Measurements from ENCODE around the gene RANBP6. TPM values are rescaled to one million over a fixed set of nuclear protein-coding genes. Genes with fewer than 3 reads are reported as not detected.
A peak's percentile ranks its signal among the peaks of the same experiment; 100 is the strongest.

Gene RANBP6
- polyA plus RNA-seq, 1 of the 3 experiments (the other 2 are of a cell fraction), result 4.1 TPM

DNA sequence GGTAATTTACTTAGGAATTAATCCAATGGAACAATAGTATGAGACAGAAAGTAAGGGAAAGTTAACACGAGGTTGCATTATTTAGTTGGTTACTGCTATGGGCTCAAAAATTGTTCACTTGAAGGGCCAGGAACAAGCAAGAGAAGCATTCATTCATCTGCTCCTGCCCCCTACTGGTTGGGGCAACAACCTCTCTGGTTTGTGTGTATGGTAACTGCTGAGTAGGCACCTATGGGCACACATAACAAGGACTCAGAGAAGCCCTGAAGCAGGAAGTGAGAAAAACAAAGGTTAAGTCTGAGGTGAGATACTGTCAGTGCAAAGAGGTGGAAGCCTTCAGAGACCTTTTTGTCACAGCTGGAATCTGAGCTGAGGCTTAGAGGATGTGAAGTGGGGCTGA is 34.4 kb upstream of the RANBP6 start:
- ChIA-PET CTCF (interaction anchor here (1.3 to 2.1 kb wide), 2 partner anchors 163 to 217 kb away, joined by 3 to 8 read pairs; partner anchors contain the start of gene ERMP1), POLR2A (no interaction called here)
- no peaks in the 10 kb centered on the region for H3F3A ChIP-seq (replicated peaks; ENCODE audit: insufficient read depth)
- no peaks in the 10 kb centered on the region for H3K9me3 ChIP-seq
- no peak for DNase-seq
- no peak overlapping the region for H2AFZ ChIP-seq (ENCODE audit: low read depth)
- H3K4me3 ChIP-seq (ENCODE audit: low read depth in 2 of 2, low read length in 1 of 2), result no peak overlapping the region
- no peak overlapping the region for H3K9ac ChIP-seq
- H3K79me2 ChIP-seq (ENCODE audit: insufficient read depth), result no peaks in the 10 kb centered on the region
- H3K36me3 ChIP-seq (replicated peaks in 1 of 2; ENCODE audit: control insufficient read depth in 1 of 2, insufficient read depth in 2 of 2, low read length in 1 of 2), result no peaks in the 10 kb centered on the region
- H3K27ac ChIP-seq (ENCODE audit: low read depth in 2 of 2, low read length in 1 of 2), result no peak overlapping the region
- TF ChIP-seq, protein P1, sequence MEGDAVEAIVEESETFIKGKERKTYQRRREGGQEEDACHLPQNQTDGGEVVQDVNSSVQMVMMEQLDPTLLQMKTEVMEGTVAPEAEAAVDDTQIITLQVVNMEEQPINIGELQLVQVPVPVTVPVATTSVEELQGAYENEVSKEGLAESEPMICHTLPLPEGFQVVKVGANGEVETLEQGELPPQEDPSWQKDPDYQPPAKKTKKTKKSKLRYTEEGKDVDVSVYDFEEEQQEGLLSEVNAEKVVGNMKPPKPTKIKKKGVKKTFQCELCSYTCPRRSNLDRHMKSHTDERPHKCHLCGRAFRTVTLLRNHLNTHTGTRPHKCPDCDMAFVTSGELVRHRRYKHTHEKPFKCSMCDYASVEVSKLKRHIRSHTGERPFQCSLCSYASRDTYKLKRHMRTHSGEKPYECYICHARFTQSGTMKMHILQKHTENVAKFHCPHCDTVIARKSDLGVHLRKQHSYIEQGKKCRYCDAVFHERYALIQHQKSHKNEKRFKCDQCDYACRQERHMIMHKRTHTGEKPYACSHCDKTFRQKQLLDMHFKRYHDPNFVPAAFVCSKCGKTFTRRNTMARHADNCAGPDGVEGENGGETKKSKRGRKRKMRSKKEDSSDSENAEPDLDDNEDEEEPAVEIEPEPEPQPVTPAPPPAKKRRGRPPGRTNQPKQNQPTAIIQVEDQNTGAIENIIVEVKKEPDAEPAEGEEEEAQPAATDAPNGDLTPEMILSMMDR (IDR thresholded peaks at IDR 0.05), result peak; percentile 36
- TF ChIP-seq MXI1 (IDR thresholded peaks at IDR 0.05; ENCODE audit: low read depth, low read length) (no peak), RAD21 (IDR thresholded peaks at IDR 0.05; ENCODE audit: low read length) (no peak), MEF2A (IDR thresholded peaks at IDR 0.05; ENCODE audit: borderline replicate concordance, low read depth) (no peak)
- 7% methylated on average over 1 of the region's 1 CpG for WGBS (ENCODE audit: low lambda C conversion rate)
- no peak overlapping the region for H3K4me2 ChIP-seq
- no peaks in the 10 kb centered on the region; the same call in 1 of the 2 replicates for H3K27me3 ChIP-seq (ENCODE audit: insufficient read depth)
- H3K4me1 ChIP-seq (ENCODE audit: control insufficient read depth in 1 of 2, insufficient read depth in 2 of 2, low read depth in 1 of 2, low read length in 1 of 2), result no peaks in the 10 kb centered on the region
- no peaks in the 10 kb centered on the region for H4K20me1 ChIP-seq (ENCODE audit: insufficient read depth)
- no peaks in the 10 kb centered on the region for H3K9me2 ChIP-seq

DNA sequence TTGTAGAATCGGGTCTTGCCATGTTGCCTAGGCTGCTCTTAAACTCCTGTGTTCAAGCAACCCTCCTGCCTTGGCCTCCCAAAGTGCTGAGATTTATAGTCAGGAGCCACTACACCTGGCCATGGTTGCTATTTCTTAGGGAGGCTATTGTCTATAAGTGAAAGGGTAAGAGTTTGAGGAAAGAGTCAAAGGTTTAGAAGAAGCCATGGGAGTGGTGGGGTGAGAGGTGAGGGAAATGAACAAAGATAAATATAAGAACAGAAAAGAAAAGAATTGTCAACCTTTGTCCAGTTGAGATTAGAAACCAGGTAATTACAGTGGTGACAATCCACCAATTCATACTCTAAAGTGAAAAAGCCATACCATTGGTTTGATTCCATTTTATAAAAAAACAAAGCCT is 32.6 kb upstream of the RANBP6 start:
- H3K27me3 ChIP-seq (ENCODE audit: insufficient read depth), result no peaks in the 10 kb centered on the region; the same call in 1 of the 2 replicates
- no peaks in the 10 kb centered on the region for H3K4me1 ChIP-seq (ENCODE audit: control insufficient read depth in 1 of 2, insufficient read depth in 2 of 2, low read depth in 1 of 2, low read length in 1 of 2)
- no peaks in the 10 kb centered on the region for H3K9me2 ChIP-seq
- H3K9ac ChIP-seq, result no peak overlapping the region
- H3K36me3 ChIP-seq (replicated peaks in 1 of 2; ENCODE audit: control insufficient read depth in 1 of 2, insufficient read depth in 2 of 2, low read length in 1 of 2), result no peaks in the 10 kb centered on the region
- H3K4me2 ChIP-seq, result no peak overlapping the region
- H3F3A ChIP-seq (replicated peaks; ENCODE audit: insufficient read depth), result no peaks in the 10 kb centered on the region
- no peaks in the 10 kb centered on the region for H3K9me3 ChIP-seq
- no peak for DNase-seq
- no peaks in the 10 kb centered on the region for H3K79me2 ChIP-seq (ENCODE audit: insufficient read depth)
- no peaks in the 10 kb centered on the region for H4K20me1 ChIP-seq (ENCODE audit: insufficient read depth)
- H3K4me3 ChIP-seq (ENCODE audit: low read depth in 2 of 2, low read length in 1 of 2), result no peak overlapping the region
- WGBS (ENCODE audit: low lambda C conversion rate), result 4% methylated on average over 1 of the region's 1 CpG
- H2AFZ ChIP-seq (ENCODE audit: low read depth), result no peak overlapping the region
- CTCF ChIA-PET, result interaction anchor here (2.1 kb wide), 1 partner anchor 162 kb away, joined by 8 read pairs; no protein-coding TSS in a partner anchor
- POLR2A ChIA-PET, result no interaction called here
- TF ChIP-seq, protein P2, sequence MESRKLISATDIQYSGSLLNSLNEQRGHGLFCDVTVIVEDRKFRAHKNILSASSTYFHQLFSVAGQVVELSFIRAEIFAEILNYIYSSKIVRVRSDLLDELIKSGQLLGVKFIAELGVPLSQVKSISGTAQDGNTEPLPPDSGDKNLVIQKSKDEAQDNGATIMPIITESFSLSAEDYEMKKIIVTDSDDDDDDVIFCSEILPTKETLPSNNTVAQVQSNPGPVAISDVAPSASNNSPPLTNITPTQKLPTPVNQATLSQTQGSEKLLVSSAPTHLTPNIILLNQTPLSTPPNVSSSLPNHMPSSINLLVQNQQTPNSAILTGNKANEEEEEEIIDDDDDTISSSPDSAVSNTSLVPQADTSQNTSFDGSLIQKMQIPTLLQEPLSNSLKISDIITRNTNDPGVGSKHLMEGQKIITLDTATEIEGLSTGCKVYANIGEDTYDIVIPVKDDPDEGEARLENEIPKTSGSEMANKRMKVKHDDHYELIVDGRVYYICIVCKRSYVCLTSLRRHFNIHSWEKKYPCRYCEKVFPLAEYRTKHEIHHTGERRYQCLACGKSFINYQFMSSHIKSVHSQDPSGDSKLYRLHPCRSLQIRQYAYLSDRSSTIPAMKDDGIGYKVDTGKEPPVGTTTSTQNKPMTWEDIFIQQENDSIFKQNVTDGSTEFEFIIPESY (IDR thresholded peaks at IDR 0.05; ENCODE audit: borderline replicate concordance, low read depth), result no peak
- TF ChIP-seq, protein P3, sequence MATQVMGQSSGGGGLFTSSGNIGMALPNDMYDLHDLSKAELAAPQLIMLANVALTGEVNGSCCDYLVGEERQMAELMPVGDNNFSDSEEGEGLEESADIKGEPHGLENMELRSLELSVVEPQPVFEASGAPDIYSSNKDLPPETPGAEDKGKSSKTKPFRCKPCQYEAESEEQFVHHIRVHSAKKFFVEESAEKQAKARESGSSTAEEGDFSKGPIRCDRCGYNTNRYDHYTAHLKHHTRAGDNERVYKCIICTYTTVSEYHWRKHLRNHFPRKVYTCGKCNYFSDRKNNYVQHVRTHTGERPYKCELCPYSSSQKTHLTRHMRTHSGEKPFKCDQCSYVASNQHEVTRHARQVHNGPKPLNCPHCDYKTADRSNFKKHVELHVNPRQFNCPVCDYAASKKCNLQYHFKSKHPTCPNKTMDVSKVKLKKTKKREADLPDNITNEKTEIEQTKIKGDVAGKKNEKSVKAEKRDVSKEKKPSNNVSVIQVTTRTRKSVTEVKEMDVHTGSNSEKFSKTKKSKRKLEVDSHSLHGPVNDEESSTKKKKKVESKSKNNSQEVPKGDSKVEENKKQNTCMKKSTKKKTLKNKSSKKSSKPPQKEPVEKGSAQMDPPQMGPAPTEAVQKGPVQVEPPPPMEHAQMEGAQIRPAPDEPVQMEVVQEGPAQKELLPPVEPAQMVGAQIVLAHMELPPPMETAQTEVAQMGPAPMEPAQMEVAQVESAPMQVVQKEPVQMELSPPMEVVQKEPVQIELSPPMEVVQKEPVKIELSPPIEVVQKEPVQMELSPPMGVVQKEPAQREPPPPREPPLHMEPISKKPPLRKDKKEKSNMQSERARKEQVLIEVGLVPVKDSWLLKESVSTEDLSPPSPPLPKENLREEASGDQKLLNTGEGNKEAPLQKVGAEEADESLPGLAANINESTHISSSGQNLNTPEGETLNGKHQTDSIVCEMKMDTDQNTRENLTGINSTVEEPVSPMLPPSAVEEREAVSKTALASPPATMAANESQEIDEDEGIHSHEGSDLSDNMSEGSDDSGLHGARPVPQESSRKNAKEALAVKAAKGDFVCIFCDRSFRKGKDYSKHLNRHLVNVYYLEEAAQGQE (IDR thresholded peaks at IDR 0.05; ENCODE audit: low read depth, low read length), result no peak
- no peak for TF ChIP-seq RAD21 (IDR thresholded peaks at IDR 0.05; ENCODE audit: low read length)
- no peak for TF ChIP-seq FOXJ3 (CRISPR knock-in tag; IDR thresholded peaks at IDR 0.05)
- TF ChIP-seq, protein P4, sequence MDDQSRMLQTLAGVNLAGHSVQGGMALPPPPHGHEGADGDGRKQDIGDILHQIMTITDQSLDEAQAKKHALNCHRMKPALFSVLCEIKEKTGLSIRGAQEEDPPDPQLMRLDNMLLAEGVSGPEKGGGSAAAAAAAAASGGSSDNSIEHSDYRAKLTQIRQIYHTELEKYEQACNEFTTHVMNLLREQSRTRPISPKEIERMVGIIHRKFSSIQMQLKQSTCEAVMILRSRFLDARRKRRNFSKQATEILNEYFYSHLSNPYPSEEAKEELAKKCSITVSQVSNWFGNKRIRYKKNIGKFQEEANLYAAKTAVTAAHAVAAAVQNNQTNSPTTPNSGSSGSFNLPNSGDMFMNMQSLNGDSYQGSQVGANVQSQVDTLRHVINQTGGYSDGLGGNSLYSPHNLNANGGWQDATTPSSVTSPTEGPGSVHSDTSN (IDR thresholded peaks at IDR 0.05), result no peak
- no peak for TF ChIP-seq RXRA (IDR thresholded peaks at IDR 0.05; ENCODE audit: borderline replicate concordance, low read depth)
- no peak for TF ChIP-seq RFX5 (IDR thresholded peaks at IDR 0.05; ENCODE audit: low read length)
- TF ChIP-seq, protein P5, sequence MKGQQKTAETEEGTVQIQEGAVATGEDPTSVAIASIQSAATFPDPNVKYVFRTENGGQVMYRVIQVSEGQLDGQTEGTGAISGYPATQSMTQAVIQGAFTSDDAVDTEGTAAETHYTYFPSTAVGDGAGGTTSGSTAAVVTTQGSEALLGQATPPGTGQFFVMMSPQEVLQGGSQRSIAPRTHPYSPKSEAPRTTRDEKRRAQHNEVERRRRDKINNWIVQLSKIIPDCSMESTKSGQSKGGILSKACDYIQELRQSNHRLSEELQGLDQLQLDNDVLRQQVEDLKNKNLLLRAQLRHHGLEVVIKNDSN (IDR thresholded peaks at IDR 0.05; ENCODE audit: borderline replicate concordance, low read depth), result no peak
- TF ChIP-seq MXI1 (IDR thresholded peaks at IDR 0.05; ENCODE audit: low read depth, low read length), result no peak
- TF ChIP-seq SIN3A (IDR thresholded peaks at IDR 0.05; ENCODE audit: borderline replicate concordance, low read depth, low read length), result no peak
- no peak for TF ChIP-seq TEAD4 (IDR thresholded peaks at IDR 0.05; ENCODE audit: borderline replicate concordance, insufficient read depth)
- no peak for TF ChIP-seq GABPA (IDR thresholded peaks at IDR 0.05; ENCODE audit: low read depth)
- no peak for TF ChIP-seq TCF12 (IDR thresholded peaks at IDR 0.05)
- H3K27ac ChIP-seq (ENCODE audit: low read depth in 2 of 2, low read length in 1 of 2), result no peak overlapping the region
